ENCODE data around the gene MEFV. TPM values are rescaled to one million over a fixed set of nuclear protein-coding genes. Genes with fewer than 3 reads are reported as not detected.
"Not testable (repeated sequence)": the region's sequence is repeated elsewhere in the genome, so short reads cannot be mapped to it uniquely, and the experiment has no call there.

Gene MEFV
- total RNA-seq, 3 donors from 2014 or later, result 0.14 TPM; not detected in 2

DNA sequence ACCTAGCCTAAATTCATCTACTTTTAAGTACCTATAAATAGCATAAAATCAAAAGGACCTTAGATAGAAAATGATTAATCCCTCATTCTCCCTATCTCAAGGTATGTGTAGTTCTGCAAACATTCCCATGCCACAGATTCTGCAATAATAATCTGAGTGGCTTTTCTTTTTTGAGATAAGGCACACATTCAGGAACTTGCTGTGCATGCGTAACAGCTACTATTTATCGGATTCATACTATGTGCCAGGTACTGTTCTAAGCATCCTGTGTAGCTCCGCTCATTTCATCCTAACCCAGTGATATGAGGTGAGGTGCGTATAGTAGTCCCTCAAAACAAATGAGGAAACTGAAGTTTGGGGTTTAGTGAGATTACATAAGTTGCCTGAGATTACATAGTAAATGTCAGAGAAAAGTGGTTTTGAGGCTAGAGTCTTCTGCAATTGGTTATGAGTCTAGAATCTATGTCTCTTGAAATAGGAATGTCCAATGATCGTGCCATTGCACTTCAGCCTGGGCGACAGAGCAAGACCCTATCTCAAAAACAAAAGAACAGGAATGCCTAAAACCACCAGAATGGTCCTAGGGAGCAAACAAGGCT, 24.9 kb upstream of the MEFV start:
- H3K4me3 Mint-ChIP-seq, result peak overlapping the region; percentile 31
- H3K9me3 Mint-ChIP-seq, result no peaks in the 10 kb centered on the region
- H3K4me1 Mint-ChIP-seq (ENCODE audit: low read depth), result peaks cover 28% of the 10 kb centered on the region
- DNase-seq, result no peak
- H3K27me3 Mint-ChIP-seq (ENCODE audit: low read depth), result peaks cover 3% of the 10 kb centered on the region
- H3K36me3 Mint-ChIP-seq (ENCODE audit: insufficient read depth), result peaks cover 21% of the 10 kb centered on the region
- no peak for ATAC-seq

DNA sequence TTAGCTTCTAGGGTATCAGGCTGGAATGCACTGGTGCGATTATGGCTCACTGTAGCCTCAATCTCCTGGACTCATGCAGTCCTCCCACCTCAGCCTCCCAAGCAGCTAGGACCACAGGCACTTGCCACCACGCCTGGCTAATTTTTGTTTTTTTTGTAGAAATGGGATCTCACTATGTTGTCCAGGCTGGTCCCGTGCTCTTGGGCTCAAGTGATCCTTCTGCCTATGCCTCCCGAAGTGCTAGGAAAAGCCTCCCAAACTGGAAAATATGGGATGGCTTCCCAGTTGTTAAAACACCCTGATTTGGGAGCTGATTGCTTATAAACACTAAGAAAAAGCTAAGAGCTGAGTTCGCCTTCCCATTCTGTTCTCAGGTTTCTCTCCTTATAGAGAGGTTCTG, 20.2 kb upstream of the MEFV start:
- no peak overlapping the region for H3K4me3 Mint-ChIP-seq
- no peak for DNase-seq

DNA sequence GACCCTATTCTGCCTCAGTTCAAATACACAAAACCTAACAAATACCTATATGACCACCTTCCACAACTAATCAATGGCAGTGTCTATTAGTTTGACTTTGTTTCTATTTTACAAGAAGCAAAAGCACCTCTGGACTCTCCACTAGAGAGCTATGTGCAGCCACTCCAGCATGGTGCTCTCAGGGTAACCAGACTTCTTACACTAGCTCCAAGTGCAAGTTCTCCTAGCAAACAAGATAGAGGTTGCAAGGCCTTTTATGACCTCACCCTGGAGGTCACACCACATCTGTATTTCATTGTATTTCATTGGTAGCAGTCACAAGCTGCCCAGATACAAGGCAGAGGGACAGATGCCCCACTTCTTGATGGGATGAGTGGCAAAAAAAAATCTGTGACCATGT, 18.5 kb upstream of the MEFV start:
- no peak for DNase-seq
- no peaks in the 10 kb centered on the region for H3K9me3 Mint-ChIP-seq
- ATAC-seq, result no peak
- H3K4me3 Mint-ChIP-seq, result no peak overlapping the region
- no peaks in the 10 kb centered on the region for H3K4me1 Mint-ChIP-seq (ENCODE audit: low read depth)
- peaks cover 3% of the 10 kb centered on the region for H3K27me3 Mint-ChIP-seq (ENCODE audit: low read depth)
- H3K36me3 Mint-ChIP-seq (ENCODE audit: insufficient read depth), result no peaks in the 10 kb centered on the region

More for the DNA sequence above, 20.2 kb upstream of the MEFV start:
- ATAC-seq, result no peak
- no peaks in the 10 kb centered on the region for H3K36me3 Mint-ChIP-seq (ENCODE audit: insufficient read depth)
- no peaks in the 10 kb centered on the region for H3K9me3 Mint-ChIP-seq
- peaks cover 3% of the 10 kb centered on the region for H3K4me1 Mint-ChIP-seq (ENCODE audit: low read depth)
- H3K27me3 Mint-ChIP-seq (ENCODE audit: low read depth), result peaks cover 3% of the 10 kb centered on the region

DNA sequence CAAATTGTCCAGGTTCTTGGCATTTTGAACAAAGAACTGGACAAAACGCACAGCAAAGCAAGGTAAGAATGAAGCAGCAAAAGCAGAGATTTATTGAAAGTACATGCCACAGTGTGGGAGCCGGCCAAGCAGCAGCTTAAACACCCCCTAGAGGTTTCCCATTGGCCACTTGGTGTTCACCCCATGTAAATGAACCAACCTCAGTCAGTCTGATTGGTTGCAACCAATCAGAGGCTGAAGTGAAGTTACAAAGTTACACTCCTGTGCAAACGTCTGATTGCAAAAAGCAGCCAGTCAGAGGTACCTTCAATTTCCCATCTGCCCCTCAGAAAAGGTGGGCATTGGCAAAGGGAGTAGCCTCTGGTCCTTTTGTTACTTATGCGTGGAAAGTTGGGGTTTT, 18.1 kb upstream of the MEFV start:
- Mint-ChIP-seq H3K9me3 (no peaks in the 10 kb centered on the region), H3K27me3 (ENCODE audit: low read depth) (peaks cover 3% of the 10 kb centered on the region), H3K36me3 (ENCODE audit: insufficient read depth) (no peaks in the 10 kb centered on the region)

DNA sequence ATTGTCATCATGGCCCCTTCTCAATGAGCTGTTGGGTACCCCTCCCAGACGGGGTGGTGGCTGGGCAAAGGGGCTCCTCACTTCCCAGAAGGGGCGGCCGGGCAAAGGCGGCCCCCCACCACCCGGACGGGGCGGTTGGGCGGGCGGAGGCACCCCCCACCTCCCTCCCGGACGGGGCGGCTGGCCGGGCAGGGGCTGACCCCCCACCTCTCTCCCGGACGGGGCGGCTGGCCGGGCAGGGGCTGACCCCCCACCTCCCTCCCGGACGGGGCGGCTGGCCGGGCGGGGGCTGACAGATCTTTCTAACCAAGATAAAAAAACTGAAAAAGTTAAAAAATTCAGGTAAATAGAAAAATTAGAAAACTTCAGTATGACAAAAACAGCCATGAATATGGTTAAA, 14.8 kb upstream of the MEFV start:
- H3K9me3 Mint-ChIP-seq; H3K4me1 Mint-ChIP-seq (ENCODE audit: low read depth); H3K27me3 Mint-ChIP-seq (ENCODE audit: low read depth); H3K4me3 Mint-ChIP-seq; ATAC-seq; H3K36me3 Mint-ChIP-seq (ENCODE audit: insufficient read depth); DNase-seq: not testable (repeated sequence)

More for the DNA sequence above, 18.1 kb upstream of the MEFV start:
- H3K4me1 Mint-ChIP-seq (ENCODE audit: low read depth), result no peaks in the 10 kb centered on the region
- ATAC-seq (no peak), DNase-seq (no peak)
- H3K4me3 Mint-ChIP-seq, result no peak overlapping the region

DNA sequence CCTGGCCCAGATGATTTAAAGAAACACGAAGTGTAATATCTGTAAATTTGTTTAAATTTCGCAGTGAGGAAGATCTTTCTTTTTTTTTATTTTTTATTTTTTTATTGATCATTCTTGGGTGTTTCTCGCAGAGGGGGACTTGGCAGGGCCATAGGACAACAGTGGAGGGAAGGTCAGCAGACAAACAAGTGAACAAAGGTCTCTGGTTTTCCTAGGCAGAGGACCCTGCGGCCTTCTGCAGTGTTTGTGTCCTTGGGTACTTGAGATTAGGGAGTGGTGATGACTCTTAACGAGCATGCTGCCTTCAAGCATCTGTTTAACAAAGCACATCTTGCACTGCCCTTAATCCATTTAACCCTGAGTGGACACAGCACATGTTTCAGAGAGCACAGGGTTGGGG, 14.3 kb upstream of the MEFV start:
- not testable (repeated sequence) for H3K27me3 Mint-ChIP-seq (ENCODE audit: low read depth); DNase-seq; H3K4me3 Mint-ChIP-seq; H3K36me3 Mint-ChIP-seq (ENCODE audit: insufficient read depth); ATAC-seq; H3K9me3 Mint-ChIP-seq; H3K4me1 Mint-ChIP-seq (ENCODE audit: low read depth)

DNA sequence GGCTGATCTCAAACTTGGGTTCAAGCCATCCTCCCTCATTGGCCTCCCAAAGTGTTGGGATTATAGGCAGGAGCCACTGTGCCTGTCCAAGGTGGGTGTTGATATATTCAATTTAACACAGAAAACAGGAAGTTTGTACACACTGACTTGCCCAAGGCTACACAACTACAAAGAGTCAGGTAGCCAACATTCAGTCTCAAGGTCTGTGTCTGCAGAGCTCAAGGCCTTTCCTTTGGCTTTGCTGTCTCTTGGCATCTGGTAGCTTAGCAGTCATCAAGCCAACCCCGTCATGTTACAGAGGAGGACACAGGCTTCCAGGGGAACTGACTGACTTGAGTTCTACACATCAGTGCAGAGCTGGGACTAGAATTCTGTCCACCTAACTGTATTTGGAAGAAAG, 11.9 kb upstream of the MEFV start:
- H3K27me3 Mint-ChIP-seq (ENCODE audit: low read depth), result no peaks in the 10 kb centered on the region
- H3K36me3 Mint-ChIP-seq (ENCODE audit: insufficient read depth), result peaks cover 3% of the 10 kb centered on the region
- H3K9me3 Mint-ChIP-seq, result no peaks in the 10 kb centered on the region
- peaks cover 22% of the 10 kb centered on the region for H3K4me1 Mint-ChIP-seq (ENCODE audit: low read depth)
- DNase-seq (no peak), ATAC-seq (no peak)
- H3K4me3 Mint-ChIP-seq, result no peak overlapping the region

DNA sequence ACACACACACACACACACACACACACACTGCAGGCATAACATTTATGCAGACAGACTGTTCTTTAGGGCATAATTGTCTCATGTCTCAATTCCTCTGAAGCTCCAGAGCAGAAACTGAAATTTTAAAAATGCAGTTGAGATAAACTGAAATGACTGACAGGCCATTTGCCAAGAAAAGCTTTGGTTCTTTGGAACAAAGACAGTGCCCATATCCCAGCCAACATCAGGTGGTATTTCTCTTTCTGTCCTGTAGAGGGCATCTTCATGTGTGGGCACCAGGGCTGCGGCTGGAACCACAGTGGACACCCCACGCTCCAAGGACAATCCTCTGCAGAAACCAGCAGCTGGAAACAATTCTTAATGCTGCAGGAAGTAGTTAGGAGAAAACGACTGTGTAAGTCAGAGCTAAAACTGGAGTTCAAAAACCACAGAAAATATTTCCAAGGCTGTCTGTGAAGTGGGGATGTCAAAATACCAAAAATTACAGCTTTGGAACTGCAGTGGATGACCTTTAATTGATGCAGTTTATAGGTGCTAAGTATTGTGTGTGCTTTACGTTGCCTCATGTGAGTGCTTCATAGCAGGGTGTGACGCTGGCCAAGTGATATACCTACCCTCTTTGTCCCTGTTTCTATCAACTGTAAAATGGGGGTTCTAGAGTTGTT, 10.6 kb upstream of the MEFV start:
- Mint-ChIP-seq H3K27me3 (ENCODE audit: low read depth) (no peaks in the 10 kb centered on the region), H3K36me3 (ENCODE audit: insufficient read depth) (peaks cover 3% of the 10 kb centered on the region), H3K4me1 (ENCODE audit: low read depth) (peaks cover 33% of the 10 kb centered on the region), H3K4me3 (no peak overlapping the region), H3K9me3 (no peaks in the 10 kb centered on the region)
- no peak for ATAC-seq
- no peak for DNase-seq

DNA sequence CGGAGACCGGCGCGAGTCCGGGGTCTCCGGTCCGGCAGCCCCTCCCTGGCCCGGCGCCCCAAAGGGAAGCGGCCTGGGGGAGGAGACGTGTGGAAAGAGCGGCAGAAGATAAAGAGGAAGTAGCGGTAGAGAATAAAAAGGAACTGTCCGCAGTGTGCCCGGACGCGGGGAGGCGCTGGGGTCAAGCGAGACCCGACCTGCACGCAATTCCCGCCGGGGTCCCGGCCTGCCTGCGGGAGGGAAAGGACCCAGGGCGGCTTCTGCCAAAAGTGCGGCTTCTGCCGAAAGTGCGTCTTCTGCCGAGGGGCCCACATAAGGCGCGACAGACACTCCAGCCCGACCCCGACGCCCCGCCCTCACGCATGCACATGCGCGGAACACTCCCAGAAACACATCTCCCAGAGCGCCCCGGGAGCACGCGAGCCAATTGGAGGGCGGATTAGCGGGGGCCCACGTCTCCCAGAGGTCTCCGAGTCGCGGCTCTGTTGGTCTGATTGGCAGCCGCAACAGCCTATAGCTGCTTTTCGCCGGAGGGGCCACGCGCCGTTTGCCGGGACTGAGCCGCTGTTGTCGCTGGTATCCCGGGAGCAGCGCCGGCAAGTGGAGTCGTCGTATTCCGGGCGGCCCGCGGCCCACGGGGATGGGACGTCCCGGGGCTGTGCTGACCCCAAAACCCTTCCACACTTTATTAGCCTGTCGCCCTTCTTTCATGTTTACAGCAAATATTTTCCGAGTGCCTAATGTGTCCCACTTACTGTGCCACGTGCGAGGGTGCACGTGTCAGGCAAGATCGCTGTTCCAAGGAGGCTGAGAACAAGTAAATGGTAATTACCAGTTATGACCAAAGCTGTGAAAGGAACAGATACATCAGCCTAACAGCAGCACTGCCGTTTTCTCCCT, 8.0 kb upstream of the MEFV start:
- Mint-ChIP-seq H3K4me1 (ENCODE audit: low read depth) (peaks cover 35% of the 10 kb centered on the region), H3K27me3 (ENCODE audit: low read depth) (no peaks in the 10 kb centered on the region), H3K9me3 (no peaks in the 10 kb centered on the region), H3K4me3 (peak overlapping the region; percentile 85), H3K36me3 (ENCODE audit: insufficient read depth) (peaks cover 3% of the 10 kb centered on the region)
- DNase-seq, result peak; percentile 92
- peak; percentile 87 to 90 for ATAC-seq

DNA sequence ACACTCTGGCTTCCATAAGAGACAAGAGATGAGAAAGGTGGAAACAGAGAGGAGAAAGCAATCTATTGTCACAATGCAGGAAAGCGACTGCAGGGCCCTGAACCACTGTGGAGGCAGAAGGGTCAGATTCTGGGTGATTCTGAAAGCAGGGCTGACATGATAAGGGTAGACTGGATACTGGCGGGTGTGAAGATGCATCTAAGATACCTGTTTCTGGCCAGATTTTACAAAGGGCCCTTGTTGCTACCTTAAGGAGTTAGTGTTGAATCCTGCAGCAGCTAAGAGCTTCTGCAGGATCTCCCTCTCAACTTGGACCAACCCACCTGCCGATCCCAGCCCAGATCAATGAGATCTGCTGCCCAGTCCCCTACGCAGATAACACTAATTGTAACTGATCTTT, 6.1 kb upstream of the MEFV start:
- peaks cover 35% of the 10 kb centered on the region for H3K4me1 Mint-ChIP-seq (ENCODE audit: low read depth)
- DNase-seq (no peak), ATAC-seq (no peak)

DNA sequence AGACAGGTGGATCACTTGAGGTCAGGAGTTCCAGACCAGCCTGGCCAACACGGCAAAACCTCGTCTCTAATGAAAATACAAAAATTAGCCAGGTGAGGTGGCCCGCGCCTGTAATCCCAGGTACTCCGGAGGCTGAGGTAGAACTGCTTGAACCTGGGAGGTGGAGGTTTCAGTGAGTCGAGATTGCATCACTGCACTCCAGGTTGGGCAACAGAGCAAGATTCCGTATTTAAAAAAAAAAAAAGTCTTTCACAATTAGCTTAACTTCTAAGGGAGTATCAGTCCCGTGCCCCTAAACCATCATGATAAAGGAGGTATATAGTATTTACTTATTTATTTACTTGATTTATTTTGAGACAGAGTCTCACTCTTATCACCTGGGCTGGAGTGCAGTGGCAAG, 3.4 kb upstream of the MEFV start:
- no peak for DNase-seq
- no peaks in the 10 kb centered on the region for H3K9me3 Mint-ChIP-seq
- H3K36me3 Mint-ChIP-seq (ENCODE audit: insufficient read depth), result no peaks in the 10 kb centered on the region
- H3K4me1 Mint-ChIP-seq (ENCODE audit: low read depth), result peaks cover 22% of the 10 kb centered on the region
- no peak overlapping the region for H3K4me3 Mint-ChIP-seq
- no peak for ATAC-seq
- no peaks in the 10 kb centered on the region for H3K27me3 Mint-ChIP-seq (ENCODE audit: low read depth)

More for the DNA sequence above, 6.1 kb upstream of the MEFV start:
- H3K36me3 Mint-ChIP-seq (ENCODE audit: insufficient read depth), result no peaks in the 10 kb centered on the region
- H3K27me3 Mint-ChIP-seq (ENCODE audit: low read depth), result no peaks in the 10 kb centered on the region
- H3K9me3 Mint-ChIP-seq, result no peaks in the 10 kb centered on the region
- peak overlapping the region; percentile 85 for H3K4me3 Mint-ChIP-seq

DNA sequence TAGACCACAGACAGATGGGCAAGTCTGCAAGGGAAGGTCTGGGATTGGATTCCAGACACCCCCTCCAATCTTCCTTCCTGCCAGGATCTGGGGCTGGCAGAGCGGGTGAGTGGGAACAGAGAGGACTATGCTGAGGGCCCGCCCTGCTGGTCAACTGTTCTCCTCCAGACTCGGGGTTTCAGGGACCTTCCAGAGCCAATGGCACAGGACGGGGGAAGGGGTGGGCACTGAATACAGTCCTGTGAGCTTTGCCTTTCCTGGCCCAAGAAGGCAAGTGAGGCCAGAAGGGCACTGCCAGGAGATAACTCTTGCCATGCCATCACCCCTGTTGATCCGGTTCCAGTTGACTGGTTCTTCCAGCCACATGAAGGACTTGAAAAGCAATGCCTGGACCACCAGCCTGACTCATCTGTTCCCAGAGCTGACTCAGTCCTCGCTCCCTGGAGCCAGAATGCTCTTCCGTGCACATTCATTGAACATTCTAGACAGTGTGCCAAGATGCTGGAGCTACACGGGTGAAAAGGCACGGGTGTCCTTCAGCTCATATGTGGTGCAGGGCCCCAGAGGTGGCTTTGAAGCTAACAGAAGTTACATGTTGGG, 533 bp upstream of the MEFV start:
- ATAC-seq, result no peak
- no peaks in the 10 kb centered on the region for H3K27me3 Mint-ChIP-seq (ENCODE audit: low read depth)
- H3K4me3 Mint-ChIP-seq, result no peak overlapping the region
- H3K36me3 Mint-ChIP-seq (ENCODE audit: insufficient read depth), result no peaks in the 10 kb centered on the region
- no peaks in the 10 kb centered on the region for H3K9me3 Mint-ChIP-seq
- peaks cover 2% of the 10 kb centered on the region for H3K4me1 Mint-ChIP-seq (ENCODE audit: low read depth)
- DNase-seq, result no peak

DNA sequence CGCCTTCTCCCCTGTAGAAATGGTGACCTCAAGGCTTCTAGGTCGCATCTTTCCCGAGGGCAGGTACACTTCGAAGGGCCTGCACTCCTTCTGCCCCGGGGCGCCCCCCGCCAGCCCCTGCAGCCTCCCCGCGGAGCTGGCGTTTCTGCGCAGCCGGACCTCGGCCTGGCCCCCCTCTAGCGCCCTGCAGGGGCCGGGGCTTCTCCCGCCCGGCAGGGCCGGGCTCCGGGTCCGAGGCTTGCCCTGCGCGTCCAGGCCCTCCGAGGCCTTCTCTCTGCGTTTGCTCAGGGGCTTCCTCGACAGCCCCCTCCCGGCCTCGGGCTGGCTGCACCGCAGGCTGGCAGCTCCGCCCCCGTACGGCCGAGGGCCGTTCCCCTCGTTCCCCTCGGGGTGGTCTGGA, 2.1 kb downstream of the MEFV start:
- no peak for ATAC-seq
- H3K9me3 Mint-ChIP-seq, result no peaks in the 10 kb centered on the region

DNA sequence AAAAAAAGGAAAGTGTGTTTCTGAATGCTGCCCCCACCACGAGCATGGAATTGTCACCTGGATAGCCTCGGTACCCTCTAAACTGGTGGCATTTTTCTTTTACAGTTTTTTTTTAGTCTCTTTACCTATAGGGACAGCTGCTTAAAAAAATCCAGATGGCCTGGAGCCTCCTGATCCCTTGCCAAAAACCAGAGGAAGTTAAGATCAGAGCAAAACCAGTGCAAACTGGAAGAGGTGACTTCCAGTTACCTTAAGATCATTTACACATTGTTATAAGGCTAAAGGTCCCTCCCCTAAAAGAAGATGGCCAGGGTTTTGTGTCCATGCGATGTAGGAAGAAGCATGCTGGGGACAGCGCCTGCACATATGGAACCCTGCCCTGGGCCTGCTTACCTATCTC, 3.5 kb downstream of the MEFV start:
- Mint-ChIP-seq H3K27me3 (ENCODE audit: low read depth) (no peaks in the 10 kb centered on the region), H3K36me3 (ENCODE audit: insufficient read depth) (no peaks in the 10 kb centered on the region), H3K9me3 (no peaks in the 10 kb centered on the region), H3K4me3 (no peak overlapping the region), H3K4me1 (ENCODE audit: low read depth) (no peaks in the 10 kb centered on the region)
- ATAC-seq (no peak), DNase-seq (no peak)

More for the DNA sequence above, 2.1 kb downstream of the MEFV start:
- no peak for DNase-seq
- no peaks in the 10 kb centered on the region for H3K27me3 Mint-ChIP-seq (ENCODE audit: low read depth)
- H3K36me3 Mint-ChIP-seq (ENCODE audit: insufficient read depth), result no peaks in the 10 kb centered on the region
- H3K4me1 Mint-ChIP-seq (ENCODE audit: low read depth), result no peaks in the 10 kb centered on the region
- no peak overlapping the region for H3K4me3 Mint-ChIP-seq

Data from activated T-cell treated with anti-CD3 and anti-CD28 coated beads, Interleukin-2, amount 50 U/mL, for 4 hours (primary cell).